HepG2 (cell line): ENCODE measurements around the gene OAS1. TPM values are rescaled to one million over a fixed set of nuclear protein-coding genes. Genes with fewer than 3 reads are reported as not detected.

Source experiments
- ATAC-seq: fragments of 200-7000 bp; cut with Tn5 transposase; 3 replicates; pipeline ENCODE4 v1.9.1; 2020; ENCODE audit warnings: mild to moderate bottlenecking, moderate library complexity
- BruUV-seq: library from RNA; stranded (reverse); fragments of 400-500 nt; replicated peaks from 2 replicates; lab custom pipeline; 2021; lab: Mats Ljungman, UMichigan
- CTCF ChIA-PET: fragments of 300-600 bp; formaldehyde crosslinking; extraction: SDS; loops from one replicate; lab custom pipeline; 2021; ENCODE audit warnings: low total read pairs, inconsistent platforms, low intra/inter-chr PET ratio; lab: Yijun Ruan, JAX
- POLR2A ChIA-PET: fragments of 350-600 bp; sonication (Branson Sonifier 250); formaldehyde crosslinking; loops from one replicate; lab custom pipeline; 2020; ENCODE audit warnings: antibody characterized with exemption, inconsistent platforms; lab: Yijun Ruan, JAX
- DNase-seq: peaks from one replicate; pipeline ENCODE4 v3.0.0-alpha.2; 2015; ENCODE audit warnings: low spot score
- FAIRE-seq: peaks from 3 replicates; lab custom pipeline; 2011; peaks lifted over from hg19 to GRCh38; lab: Jason Lieb, UNC
- H2AFZ ChIP-seq: one replicate; pipeline ENCODE4 v1.6.1; 2011; ENCODE audit warnings: low read length, inconsistent platforms
- H3K27ac ChIP-seq: fragments of 300-600 bp; 3 replicates; pipeline ENCODE4 v1.8.0; 2011; ENCODE audit warnings: mixed run types, mild to moderate bottlenecking, mixed read lengths, low read length, inconsistent platforms; ENCODE audit not compliant: insufficient read depth; ENCODE audit errors: extremely low read length
- H3K27me3 ChIP-seq, 2 experiments: fragments of 200-600 bp in 1 of 2; 2 replicates in 1 of 2; 3 replicates in 1 of 2; pipeline versions ENCODE4 v1.6.0 to v1.8.0; 2011; ENCODE audit warnings: low read length in 2 of 2, mild to moderate bottlenecking in 2 of 2, moderate library complexity in 2 of 2, inconsistent platforms in 1 of 2; ENCODE audit not compliant: insufficient read depth in 2 of 2, control insufficient read depth in 1 of 2
- H3K36me3 ChIP-seq, 2 experiments: fragments of 200-600 bp in 1 of 2; replicated peaks in 1 of 2; 2 replicates in 1 of 2; 3 replicates in 1 of 2; pipeline versions ENCODE4 v1.5.1 to v1.8.0; 2011; ENCODE audit warnings: low read length in 2 of 2, inconsistent platforms in 1 of 2; ENCODE audit not compliant: insufficient read depth in 2 of 2, control insufficient read depth in 1 of 2
- H3K4me1 ChIP-seq: 2 replicates; pipeline ENCODE4 v1.5.1; 2012; ENCODE audit warnings: low read length, inconsistent platforms; ENCODE audit not compliant: insufficient read depth
- H3K4me2 ChIP-seq: 2 replicates; pipeline ENCODE4 v1.6.0; 2011; ENCODE audit warnings: low read depth, low read length, inconsistent platforms
- H3K4me3 ChIP-seq, 3 experiments: fragments of 200-600 bp in 1 of 3; sonication (generic), shearing (Covaris generic) in 1 of 3; replicated peaks in 1 of 3; 2 replicates each; pipeline ENCODE4 v1.5.1; 2011 to 2016; ENCODE audit warnings: low read length in 3 of 3, inconsistent platforms in 2 of 3, low read depth in 2 of 3, mild to moderate bottlenecking in 2 of 3, control low read depth in 1 of 3, mixed read lengths in 1 of 3; ENCODE audit not compliant: insufficient read depth in 1 of 3
- H3K79me2 ChIP-seq: one replicate; pipeline ENCODE4 v1.6.1; 2011; ENCODE audit warnings: low read length, inconsistent platforms; ENCODE audit not compliant: insufficient read depth
- H3K9ac ChIP-seq: 2 replicates; pipeline ENCODE4 v1.6.0; 2011; ENCODE audit warnings: mild to moderate bottlenecking, low read depth, low read length, inconsistent platforms; ENCODE audit not compliant: insufficient read depth
- H3K9me3 ChIP-seq: 2 replicates; pipeline ENCODE4 v1.5.1; 2012; ENCODE audit warnings: mild to moderate bottlenecking, low read length
- H4K20me1 ChIP-seq: 2 replicates; pipeline ENCODE4 v1.6.0; 2011; ENCODE audit warnings: inconsistent platforms, mild to moderate bottlenecking, low read length, moderate library complexity; ENCODE audit not compliant: insufficient read depth
- ARHGAP35 ChIP-seq: sonication (generic); formaldehyde crosslinking; IDR thresholded peaks from 2 replicates; pipeline ENCODE4 v1.9.0; 2022; ENCODE audit warnings: mild to moderate bottlenecking, inconsistent platforms, moderate library complexity, missing genetic modification reagents, borderline replicate concordance
- KDM3A ChIP-seq: IDR thresholded peaks from 2 replicates; pipeline ENCODE4 v1.6.1; 2018; ENCODE audit warnings: low read depth, missing compliant biosample characterization
- MXI1 ChIP-seq: IDR thresholded peaks from 3 replicates; pipeline ENCODE4 v1.6.1; 2012; ENCODE audit warnings: low read depth, low read length, inconsistent platforms, borderline replicate concordance
- NCOA1 ChIP-seq: sonication (generic); formaldehyde crosslinking; IDR thresholded peaks from 2 replicates; pipeline ENCODE4 v1.9.0; 2021; ENCODE audit warnings: missing genetic modification reagents
- POGZ ChIP-seq: sonication (generic); formaldehyde crosslinking; IDR thresholded peaks from 2 replicates; pipeline ENCODE4 v1.4.0; 2020; ENCODE audit warnings: mild to moderate bottlenecking, missing genetic modification reagents
- ZBTB33 ChIP-seq: sonication (generic); formaldehyde crosslinking; IDR thresholded peaks from 2 replicates; pipeline ENCODE4 v1.4.0; 2020; ENCODE audit warnings: missing genetic modification reagents
- ZBTB39 ChIP-seq: sonication (generic); formaldehyde crosslinking; IDR thresholded peaks from 2 replicates; pipeline ENCODE4 v1.5.0; 2020; ENCODE audit warnings: missing genetic modification reagents
- ZFP91 ChIP-seq: sonication (generic); formaldehyde crosslinking; IDR thresholded peaks from 2 replicates; pipeline ENCODE4 v1.9.0; 2022; ENCODE audit warnings: missing genetic modification reagents, mild to moderate bottlenecking, borderline replicate concordance
- ZKSCAN1 ChIP-seq: fragments of 150-350 bp; IDR thresholded peaks from 2 replicates; pipeline ENCODE4 v1.6.1; 2014; ENCODE audit warnings: low read length
- ZNF280D ChIP-seq: sonication (generic); formaldehyde crosslinking; IDR thresholded peaks from 2 replicates; pipeline ENCODE4 v1.5.1; 2020; ENCODE audit warnings: mild to moderate bottlenecking, missing genetic modification reagents
- ZNF691 ChIP-seq: sonication (generic); formaldehyde crosslinking; IDR thresholded peaks from 2 replicates; pipeline ENCODE4 v1.4.0; 2020; ENCODE audit warnings: missing genetic modification reagents, low read depth, mild to moderate bottlenecking, borderline replicate concordance
- ZSCAN21 ChIP-seq: sonication (generic); formaldehyde crosslinking; IDR thresholded peaks from 2 replicates; pipeline ENCODE4 v1.8.0; 2022; ENCODE audit warnings: mild to moderate bottlenecking, missing genetic modification reagents, moderate library complexity, borderline replicate concordance
- WGBS: methylation state at CpG from one replicate; pipeline ENCODE4 v1.1.6; 2017; ENCODE audit warnings: low lambda C conversion rate; 5-methylcytosine and 5-hydroxymethylcytosine counted together
- in situ Hi-C: cut with HindIII; loops from 2 replicates; pipeline ENCODE4 v1.10.0; 2017; ENCODE audit warnings: low pct_unique_long_range_greater_than_20kb; ENCODE audit not compliant: extremely low pct_ligation_motif_present
- intact Hi-C: fragments of 100-400 bp; cut with micrococcal nuclease; formaldehyde crosslinking; loops from one replicate; pipeline ENCODE4 v1.10.0; 2022; ENCODE audit not compliant: unreplicated experiment
- polyA plus RNA-seq, 8 experiments: library from polyadenylated mRNA; depleted of rRNA in 3 of 8; stranded (reverse) in 7 of 8; unstranded in 1 of 8; fragments of >200 nt; fragmentation: Illumina TruSeq in 4 of 8; extraction: Trizol in 4 of 8; gene quantifications; 2 replicates each; pipeline versions ENCODE4 v1.2.1 to v1.2.3, GENCODE V29; 2011 to 2016; ENCODE audit warnings: low read depth in 4 of 8, missing spikeins in 1 of 8, mixed read lengths in 1 of 8; ENCODE audit not compliant: insufficient read depth in 1 of 8
- total RNA-seq, 5 experiments: library from RNA; depleted of rRNA; stranded (reverse); fragments of >200 nt; fragmentation: Illumina TruSeq; extraction: Trizol; gene quantifications; 2 replicates each; pipeline ENCODE4 v1.2.3, GENCODE V29; 2016; ENCODE audit warnings: low read depth in 1 of 5

Gene OAS1
- total and polyA plus RNA-seq, 2 of the 13 experiments (the other 11 are each of a cell fraction or from before 2014, with no cell fraction given), result 6.5 to 10.6 TPM

- H3K4me1 ChIP-seq, result no peaks in the 10 kb centered on the region
- no TSS peak for BruUV-seq
- in situ Hi-C loops (no loop called here), intact Hi-C loops (no loop called here)
- H4K20me1 ChIP-seq, result no peaks in the 10 kb centered on the region
- H3K36me3 ChIP-seq, result peaks cover 2 to 18% of the 10 kb centered on the region in 2 experiments; a peak in 4 of 5 replicates
- no peaks in the 10 kb centered on the region for H3K27me3 ChIP-seq
- H3K9ac ChIP-seq, result no peak overlapping the region
- CTCF ChIA-PET, result no interaction called here
- no peak overlapping the region for H2AFZ ChIP-seq
- H3K9me3 ChIP-seq, result no peaks in the 10 kb centered on the region
- POLR2A ChIA-PET, result no interaction called here
- FAIRE-seq, result no peak
- 0% methylated on average over 1 of the region's 1 CpG for WGBS
- H3K79me2 ChIP-seq, result no peaks in the 10 kb centered on the region
- H3K4me2 ChIP-seq, result no peak overlapping the region
- no peak overlapping the region for H3K4me3 ChIP-seq
- no peak for DNase-seq
- no peak overlapping the region for H3K27ac ChIP-seq
- ATAC-seq, result no peak
- TF ChIP-seq ZNF280D (no peak), MXI1 (no peak), ZNF691 (CRISPR knock-in tag) (no peak), NCOA1 (CRISPR knock-in tag) (no peak), ZSCAN21 (CRISPR knock-in tag) (no peak), POGZ (no peak), ARHGAP35 (CRISPR knock-in tag) (no peak), ZFP91 (CRISPR knock-in tag) (no peak), ZBTB33 (CRISPR knock-in tag) (no peak), ZBTB39 (CRISPR knock-in tag) (no peak), ZKSCAN1 (no peak), KDM3A (CRISPR knock-in tag) (no peak)
Measured at GRCh38 chr12:112947314-112947713, 40.6 kb downstream of the OAS1 start.
